NCI-H187 treated with DMSO at 0.1 percent for 48 hours (cell line): Measurements from ENCODE around the gene ANKDD1B.
A peak's percentile ranks its signal among the peaks of the same experiment; 100 is the strongest.

Experiments used
- DNase-seq: peaks from one replicate; lab custom pipeline; 2025; lab: John Stamatoyannopoulos, UW

Gene ANKDD1B

DNA sequence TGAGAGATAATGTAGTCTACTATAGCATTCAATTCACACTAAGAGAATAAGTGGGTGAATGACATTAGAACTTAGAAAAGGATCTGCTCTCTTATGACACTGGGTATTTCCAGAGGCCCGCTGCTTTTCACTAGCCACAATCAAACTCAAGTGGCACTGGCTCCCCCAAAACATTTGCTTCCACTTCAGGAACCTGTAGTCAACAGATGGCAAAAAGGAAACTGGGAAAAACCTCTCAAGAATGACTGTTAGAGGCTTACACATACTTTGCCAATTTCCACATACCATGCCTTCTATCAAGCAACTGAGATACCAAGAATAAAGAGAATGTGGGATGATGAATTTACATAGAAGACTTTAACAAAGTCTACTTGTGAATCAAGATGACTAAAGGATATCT is 94.8 kb downstream of the ANKDD1B start:
- DNase-seq, result no peak

GRCh38 chr5:75706775-75707174 is 95.5 kb downstream of the ANKDD1B start:
- DNase-seq, result no peak

- no peak for DNase-seq
These were observed 96.8 kb downstream of the ANKDD1B start for GRCh38 chr5:75707911-75708509.

DNA sequence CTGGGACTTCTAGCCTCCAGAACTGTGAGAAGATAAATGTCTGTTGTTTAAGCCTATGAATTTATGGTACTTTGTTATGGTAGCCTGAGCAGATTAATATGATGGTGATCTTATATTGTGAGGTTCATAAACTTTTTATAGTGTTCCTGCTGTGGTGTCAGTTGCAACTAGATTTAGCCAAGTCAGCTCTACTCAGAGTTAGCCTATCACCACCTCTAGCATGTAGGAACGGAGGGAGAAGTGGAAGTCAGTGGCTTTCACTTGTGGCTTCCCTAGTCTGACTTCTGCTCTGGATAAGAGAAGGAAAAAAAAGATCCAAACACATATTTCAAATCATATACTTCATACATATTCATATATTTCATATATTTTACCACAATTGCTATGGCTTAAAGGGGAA is 99.4 kb downstream of the ANKDD1B start:
- no peak for DNase-seq

- no peak for DNase-seq
These were observed 99.9 kb downstream of the ANKDD1B start for GRCh38 chr5:75711151-75711550.

DNA sequence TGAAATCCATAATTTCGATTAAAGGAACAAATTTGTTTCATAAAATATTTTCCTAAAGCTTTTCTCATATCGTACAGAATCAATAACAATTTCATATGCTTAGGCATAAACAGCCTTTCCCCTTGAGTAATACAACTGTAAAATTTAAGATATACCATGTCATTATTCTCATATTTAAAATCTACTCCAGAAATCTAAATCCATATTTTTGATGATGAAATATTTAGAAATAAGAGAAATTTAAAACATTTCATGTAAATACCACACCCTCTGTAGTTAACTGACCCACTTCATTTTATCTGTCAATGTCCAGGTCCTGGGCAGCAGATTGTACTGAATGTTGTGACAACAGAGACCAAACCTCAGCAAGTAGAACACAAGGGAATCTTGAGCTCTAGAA is 100.8 kb downstream of the ANKDD1B start:
- DNase-seq, result no peak

GRCh38 chr5:75716715-75717081 is 105.4 kb downstream of the ANKDD1B start:
- DNase-seq, result no peak

DNA sequence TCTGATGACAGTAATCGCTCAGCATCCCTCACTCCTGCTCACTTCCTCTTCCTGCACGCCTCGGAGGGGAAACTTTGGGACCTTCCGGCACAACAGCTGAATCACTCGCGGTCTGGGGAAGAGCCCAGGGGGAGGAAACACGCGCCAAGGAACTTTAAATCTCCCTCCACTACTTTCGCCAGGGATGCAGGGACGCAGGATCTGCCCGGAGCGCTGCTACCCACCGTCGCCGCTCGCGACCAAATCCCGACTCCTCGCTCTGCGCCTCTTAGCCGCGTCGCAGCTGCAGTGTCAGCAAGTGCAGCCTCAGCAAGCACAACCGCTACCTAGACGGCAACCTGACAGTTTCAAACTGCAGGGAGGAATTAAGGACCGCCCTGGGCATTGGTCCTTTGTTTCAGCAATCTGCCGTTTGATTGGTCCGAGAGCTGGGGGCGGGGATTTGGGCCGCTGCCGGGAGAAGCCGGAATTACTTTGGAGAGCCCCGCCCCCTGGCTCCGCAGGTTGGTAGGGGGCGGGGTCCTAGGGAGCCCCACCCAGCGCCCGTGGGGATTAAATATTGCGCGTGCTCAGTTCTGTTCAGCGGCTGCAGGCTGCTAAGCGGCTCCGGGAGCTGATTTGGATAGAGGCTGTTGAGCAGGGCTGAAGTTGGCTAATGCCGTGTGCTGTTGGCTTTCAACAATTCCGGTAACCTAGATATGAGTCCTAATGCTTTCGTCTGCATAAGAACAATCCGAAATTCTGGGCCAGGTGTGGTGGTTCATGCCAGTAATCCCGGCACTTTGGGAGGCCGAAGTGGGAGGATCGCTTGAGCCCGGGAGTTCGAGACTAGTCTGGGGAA is 106.0 kb downstream of the ANKDD1B start, which contains the start of gene POC5:
Gene POC5, minus strand, starts transcription at position 356 of the 841 bp plus-strand sequence. CDS start 4,500 bp downstream, outside the sequence.
- DNase-seq, result peak; percentile 95

- DNase-seq, result no peak
These were observed 109.6 kb downstream of the ANKDD1B start for GRCh38 chr5:75720882-75721281.
